ENCODE measurements around the gene ZDHHC17. TPM values are rescaled to one million over a fixed set of nuclear protein-coding genes. Genes with fewer than 3 reads are reported as not detected.

The ZDHHC17 gene
- total RNA-seq, 1 donor from 2014 or later, result 70.8 TPM

- no peak for ATAC-seq (ENCODE audit: low read depth)
- TF ChIP-seq CTCF (IDR thresholded peaks at IDR 0.05), result no peak
- no peaks in the 10 kb centered on the region for H3K27me3 Mint-ChIP-seq
- H3K9me3 Mint-ChIP-seq, result peaks cover 2% of the 10 kb centered on the region
- no peak overlapping the region for H3K27ac Mint-ChIP-seq
- H3K36me3 Mint-ChIP-seq (ENCODE audit: low read depth), result peaks cover 30% of the 10 kb centered on the region
- DNase-seq, result no peak
- no peaks in the 10 kb centered on the region for H3K4me1 Mint-ChIP-seq
- intact Hi-C loops (cut with micrococcal nuclease), result no loop called here
- H3K4me3 Mint-ChIP-seq, result no peak overlapping the region
- CTCF ChIA-PET, result no interaction called here
- POLR2A ChIA-PET, result no interaction called here
Observed at GRCh38 chr12:76836633-76837032, 72.7 kb downstream of the ZDHHC17 start.

- intact Hi-C loops (cut with micrococcal nuclease), result no loop called here
- ChIA-PET POLR2A (interaction anchor here (0.6 kb wide), 1 partner anchor 293 kb away, joined by 4 read pairs; no protein-coding TSS in a partner anchor), CTCF (no interaction called here)
- H3K9me3 Mint-ChIP-seq, result no peaks in the 10 kb centered on the region
- H3K27ac Mint-ChIP-seq, result no peak overlapping the region
- TF ChIP-seq CTCF (IDR thresholded peaks at IDR 0.05), result no peak
- H3K36me3 Mint-ChIP-seq (ENCODE audit: low read depth), result peaks cover 68% of the 10 kb centered on the region
- no peaks in the 10 kb centered on the region for H3K27me3 Mint-ChIP-seq
- DNase-seq, result no peak
- ATAC-seq (ENCODE audit: low read depth), result no peak
- no peaks in the 10 kb centered on the region for H3K4me1 Mint-ChIP-seq
- no peak overlapping the region for H3K4me3 Mint-ChIP-seq
Observed at GRCh38 chr12:76847260-76847659, 83.3 kb downstream of the ZDHHC17 start.

GRCh38 chr12:76848132-76848531 lies 84.2 kb downstream of the ZDHHC17 start:
- intact Hi-C loops (cut with micrococcal nuclease), result no loop called here
- no peaks in the 10 kb centered on the region for H3K4me1 Mint-ChIP-seq
- H3K9me3 Mint-ChIP-seq, result no peaks in the 10 kb centered on the region
- no peak for TF ChIP-seq CTCF (IDR thresholded peaks at IDR 0.05)
- ChIA-PET POLR2A (interaction anchor here (0.6 kb wide), 1 partner anchor 294 kb away, joined by 4 read pairs; no protein-coding TSS in a partner anchor), CTCF (no interaction called here)
- no peak overlapping the region for H3K27ac Mint-ChIP-seq
- no peak overlapping the region for H3K4me3 Mint-ChIP-seq
- H3K36me3 Mint-ChIP-seq (ENCODE audit: low read depth), result peaks cover 68% of the 10 kb centered on the region
- no peak for ATAC-seq (ENCODE audit: low read depth)
- no peak for DNase-seq
- H3K27me3 Mint-ChIP-seq, result no peaks in the 10 kb centered on the region

- no peaks in the 10 kb centered on the region for H3K9me3 Mint-ChIP-seq
- intact Hi-C loops (cut with micrococcal nuclease), result no loop called here
- ChIA-PET CTCF (no interaction called here), POLR2A (no interaction called here)
- H3K4me1 Mint-ChIP-seq, result no peaks in the 10 kb centered on the region
- ATAC-seq (ENCODE audit: low read depth) (no peak), DNase-seq (no peak)
- no peak for TF ChIP-seq CTCF (IDR thresholded peaks at IDR 0.05)
- no peak overlapping the region for H3K27ac Mint-ChIP-seq
- no peaks in the 10 kb centered on the region for H3K27me3 Mint-ChIP-seq
- peaks cover 74% of the 10 kb centered on the region for H3K36me3 Mint-ChIP-seq (ENCODE audit: low read depth)
- H3K4me3 Mint-ChIP-seq, result no peak overlapping the region
Observed at GRCh38 chr12:76852106-76852505, 88.2 kb downstream of the ZDHHC17 start.

- intact Hi-C loops (cut with micrococcal nuclease), result no loop called here
- H3K9me3 Mint-ChIP-seq, result no peaks in the 10 kb centered on the region
- H3K4me3 Mint-ChIP-seq, result no peak overlapping the region
- no peak for DNase-seq
- no peak for ATAC-seq (ENCODE audit: low read depth)
- H3K36me3 Mint-ChIP-seq (ENCODE audit: low read depth), result peaks cover 51% of the 10 kb centered on the region
- ChIA-PET CTCF (no interaction called here), POLR2A (no interaction called here)
- H3K27ac Mint-ChIP-seq, result no peak overlapping the region
- H3K27me3 Mint-ChIP-seq, result no peaks in the 10 kb centered on the region
- no peaks in the 10 kb centered on the region for H3K4me1 Mint-ChIP-seq
- no peak for TF ChIP-seq CTCF (IDR thresholded peaks at IDR 0.05)
Observed at GRCh38 chr12:76855271-76855670, 91.4 kb downstream of the ZDHHC17 start.

Data from activated B cell treated with CpG ODN at 0.5 μM for 24 hours (primary cell).